ENCODE data around the gene LYG1. TPM values are rescaled to one million over a fixed set of nuclear protein-coding genes. Genes with fewer than 3 reads are reported as not detected.
"Not testable (repeated sequence)": the region's sequence is repeated elsewhere in the genome, so short reads cannot be mapped to it uniquely, and the experiment has no call there.

LYG1 gene
- total RNA-seq = not detected

GRCh38 chr2:99301097-99301496, at the start of gene LYG1:
TSS of gene LYG1 (minus strand) at chr2:99301197. CDS start at chr2:99295670, 5,527 bp downstream.
- peaks cover 0 to 14% of the 10 kb centered on the region in 2 donors for H3K36me3 ChIP-seq
- DNase-seq (ENCODE audit: low spot score in 2 of 2); H3K4me3 ChIP-seq; H3K27ac ChIP-seq; H3K4me1 ChIP-seq; H3K9me3 ChIP-seq; H3K27me3 ChIP-seq; intact Hi-C loops (cut with DNase I): not testable (repeated sequence)

- H3K27me3 ChIP-seq = no peaks in the 10 kb centered on the region
- H3K4me1 ChIP-seq = no peaks in the 10 kb centered on the region
- no peaks in the 10 kb centered on the region for H3K9me3 ChIP-seq
- no peak for DNase-seq (ENCODE audit: low spot score in 2 of 2)
- H3K27ac ChIP-seq = no peak overlapping the region
- TF ChIP-seq CTCF (IDR thresholded peaks at IDR 0.05) = no peak
- intact Hi-C loops (cut with DNase I) = no loop called here
- no peaks in the 10 kb centered on the region for H3K36me3 ChIP-seq
- no peak overlapping the region for H3K4me3 ChIP-seq
These were observed 49.2 kb upstream of the LYG1 start for GRCh38 chr2:99350194-99350593.

- H3K4me1 ChIP-seq = no peaks in the 10 kb centered on the region
- H3K36me3 ChIP-seq = no peaks in the 10 kb centered on the region
- TF ChIP-seq CTCF (IDR thresholded peaks at IDR 0.05) = no peak
- DNase-seq (ENCODE audit: low spot score in 2 of 2) = no peak
- H3K27ac ChIP-seq = no peak overlapping the region
- no peak overlapping the region for H3K4me3 ChIP-seq
- H3K27me3 ChIP-seq = no peaks in the 10 kb centered on the region
- H3K9me3 ChIP-seq = no peaks in the 10 kb centered on the region
- intact Hi-C loops (cut with DNase I) = no loop called here
These were observed 47.2 kb upstream of the LYG1 start for GRCh38 chr2:99348173-99348572.

GRCh38 chr2:99346218-99346617, 45.2 kb upstream of the LYG1 start:
- H3K27me3 ChIP-seq = no peaks in the 10 kb centered on the region
- TF ChIP-seq CTCF (IDR thresholded peaks at IDR 0.05) = no peak
- H3K4me1 ChIP-seq = no peaks in the 10 kb centered on the region
- no peaks in the 10 kb centered on the region for H3K9me3 ChIP-seq
- H3K27ac ChIP-seq = no peak overlapping the region
- intact Hi-C loops (cut with DNase I) = no loop called here
- no peak overlapping the region for H3K4me3 ChIP-seq
- DNase-seq (ENCODE audit: low spot score in 2 of 2) = no peak
- no peaks in the 10 kb centered on the region for H3K36me3 ChIP-seq

GRCh38 chr2:99345446-99345845, 44.4 kb upstream of the LYG1 start:
- not testable (repeated sequence) for H3K27me3 ChIP-seq; DNase-seq (ENCODE audit: low spot score in 2 of 2)

GRCh38 chr2:99342536-99342935, 41.5 kb upstream of the LYG1 start:
- no peak for TF ChIP-seq CTCF (IDR thresholded peaks at IDR 0.05)
- Histone ChIP-seq H3K27ac (no peak overlapping the region), H3K4me3 (no peak overlapping the region), H3K9me3 (no peaks in the 10 kb centered on the region), H3K36me3 (no peaks in the 10 kb centered on the region), H3K27me3 (no peaks in the 10 kb centered on the region), H3K4me1 (peaks cover 0 to 7% of the 10 kb centered on the region in 2 donors)
- DNase-seq (ENCODE audit: low spot score in 2 of 2) = no peak
- intact Hi-C loops (cut with DNase I) = no loop called here

More at GRCh38 chr2:99345446-99345845, 44.4 kb upstream of the LYG1 start:
- H3K9me3 ChIP-seq; H3K36me3 ChIP-seq; intact Hi-C loops (cut with DNase I); H3K27ac ChIP-seq; H3K4me1 ChIP-seq; H3K4me3 ChIP-seq: not testable (repeated sequence)

- no peak overlapping the region for H3K27ac ChIP-seq
- TF ChIP-seq CTCF (IDR thresholded peaks at IDR 0.05) = no peak
- peaks cover 0 to 7% of the 10 kb centered on the region in 2 donors for H3K4me1 ChIP-seq
- no peaks in the 10 kb centered on the region for H3K27me3 ChIP-seq
- DNase-seq (ENCODE audit: low spot score in 2 of 2) = no peak
- no peaks in the 10 kb centered on the region for H3K36me3 ChIP-seq
- no peak overlapping the region for H3K4me3 ChIP-seq
- intact Hi-C loops (cut with DNase I) = no loop called here
- no peaks in the 10 kb centered on the region for H3K9me3 ChIP-seq
These were observed 39.8 kb upstream of the LYG1 start for GRCh38 chr2:99340669-99341236.

Measured in ascending aorta (tissue), 2 donors.